HG02885 (cell line): ENCODE results near the gene SEZ6L2.
"Not testable (repeated sequence)": the region's sequence is repeated elsewhere in the genome, so short reads cannot be mapped to it uniquely, and the experiment has no call there.

Source experiments
- ATAC-seq: cut with Tn5 transposase; IDR thresholded peaks from one replicate; pipeline ENCODE4 v1.9.1; 2021; ENCODE audit warnings: mild to moderate bottlenecking; ENCODE audit not compliant: unreplicated experiment, poor library complexity

Gene SEZ6L2

GRCh38 chr16:29891525-29892457 lies 7.6 kb downstream of the SEZ6L2 start:
- ATAC-seq, result no peak

GRCh38 chr16:29889372-29889771 lies 10.0 kb downstream of the SEZ6L2 start:
- not testable (repeated sequence) for ATAC-seq

DNA sequence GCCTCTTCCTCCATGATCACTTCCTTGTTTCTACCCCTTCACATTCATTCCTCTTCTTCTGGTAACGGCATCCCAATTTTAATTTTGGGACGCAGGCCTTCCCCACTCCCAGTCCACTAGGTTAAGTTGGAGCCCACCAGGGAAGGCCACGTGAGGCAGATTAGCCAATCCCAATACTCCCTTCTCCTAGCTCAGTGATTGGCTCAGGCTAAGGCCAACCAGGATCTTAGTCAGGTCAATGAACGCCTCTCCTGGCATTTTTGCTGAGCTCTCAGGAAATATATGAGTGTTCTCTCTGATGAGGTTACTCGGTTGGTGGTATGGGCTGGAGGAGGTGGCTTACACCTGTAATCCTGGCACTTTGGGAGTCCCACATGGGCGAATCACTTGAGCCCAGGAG lies 15.4 kb downstream of the SEZ6L2 start:
- ATAC-seq, result no peak

GRCh38 chr16:29881050-29881449 lies 18.3 kb downstream of the SEZ6L2 start:
- ATAC-seq, result no peak

DNA sequence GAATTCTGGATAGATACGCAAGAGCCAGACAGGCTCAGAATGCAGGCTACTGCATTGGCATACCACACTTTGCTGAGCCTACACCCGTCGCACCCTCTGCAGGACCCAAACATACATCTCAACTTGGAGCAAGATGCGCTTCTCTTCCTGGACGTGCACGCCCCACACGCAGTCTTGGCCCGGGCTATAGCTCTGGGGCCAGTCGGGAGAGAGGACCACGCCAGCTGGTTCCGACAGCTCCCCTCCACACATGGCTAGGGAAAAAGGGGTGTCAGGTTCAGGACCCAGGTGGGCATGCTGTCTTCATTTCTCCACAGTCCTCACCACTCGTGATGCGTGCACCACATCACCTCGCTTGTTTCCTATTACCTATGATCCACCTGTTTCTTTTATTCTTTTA lies 21.2 kb downstream of the SEZ6L2 start:
- no peak for ATAC-seq

DNA sequence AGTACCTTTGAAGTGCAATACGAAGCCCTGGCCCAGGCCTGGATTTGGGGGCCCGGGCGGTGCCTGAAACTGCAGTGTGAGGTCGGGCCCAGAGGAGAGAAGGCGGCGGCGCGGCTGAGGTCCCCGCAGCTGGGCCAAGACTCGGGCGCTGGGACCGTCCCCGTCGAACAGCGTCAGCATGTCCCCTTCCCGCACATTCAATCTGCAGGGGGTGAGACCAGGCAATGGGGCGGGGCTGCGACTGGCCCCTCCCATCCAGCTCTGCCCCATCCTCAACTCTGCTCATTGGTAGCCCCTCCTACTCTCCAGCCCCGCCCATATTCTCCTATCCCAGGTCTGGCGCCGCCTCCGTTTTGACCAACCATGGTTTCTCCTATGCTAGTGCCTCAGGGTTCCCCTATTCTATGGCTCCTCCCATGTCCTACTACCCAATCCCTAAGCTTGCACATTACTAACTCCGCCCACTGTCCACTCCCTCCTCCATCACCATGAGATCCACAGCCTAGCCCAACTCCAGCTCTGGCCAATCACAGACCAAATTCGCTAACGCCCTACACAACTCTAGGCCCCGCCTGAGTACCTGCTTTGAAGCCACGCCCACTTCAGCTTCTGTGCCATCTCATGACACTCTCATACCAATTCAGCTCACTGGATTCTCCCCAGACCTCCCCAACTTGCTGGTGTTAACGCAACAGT lies 21.9 kb downstream of the SEZ6L2 start:
- no peak for ATAC-seq

- no peak for ATAC-seq
Measured at GRCh38 chr16:29876594-29877249, 22.6 kb downstream of the SEZ6L2 start.

- no peak for ATAC-seq
Measured at GRCh38 chr16:29876217-29876593, 23.1 kb downstream of the SEZ6L2 start.

- ATAC-seq, result no peak
Measured at GRCh38 chr16:29875206-29875605, 24.1 kb downstream of the SEZ6L2 start.

DNA sequence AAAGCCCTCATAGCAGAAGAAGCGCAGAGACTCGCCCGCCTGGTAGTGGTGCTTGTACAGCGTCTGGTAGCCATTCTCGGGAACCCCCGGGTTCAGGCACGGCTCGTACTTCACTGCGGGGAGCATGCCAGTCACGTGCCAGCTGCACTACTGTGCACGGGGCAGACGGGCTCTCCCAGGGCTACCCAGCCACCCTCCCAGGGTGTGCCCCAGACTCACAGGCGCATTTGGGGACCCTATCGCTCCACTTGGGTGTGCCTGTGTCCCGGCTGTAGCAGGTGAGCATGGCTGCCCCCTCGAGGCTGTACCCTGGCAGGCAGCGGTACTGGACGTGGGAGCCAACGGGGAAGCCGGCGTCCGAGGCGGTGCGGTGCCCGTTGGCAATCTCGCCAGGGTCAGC lies 26.0 kb downstream of the SEZ6L2 start:
- ATAC-seq, result no peak

GRCh38 chr16:29871822-29872546 lies 27.4 kb downstream of the SEZ6L2 start:
- ATAC-seq, result no peak

GRCh38 chr16:29869067-29869466 lies 30.3 kb downstream of the SEZ6L2 start:
- ATAC-seq, result not testable (repeated sequence)

DNA sequence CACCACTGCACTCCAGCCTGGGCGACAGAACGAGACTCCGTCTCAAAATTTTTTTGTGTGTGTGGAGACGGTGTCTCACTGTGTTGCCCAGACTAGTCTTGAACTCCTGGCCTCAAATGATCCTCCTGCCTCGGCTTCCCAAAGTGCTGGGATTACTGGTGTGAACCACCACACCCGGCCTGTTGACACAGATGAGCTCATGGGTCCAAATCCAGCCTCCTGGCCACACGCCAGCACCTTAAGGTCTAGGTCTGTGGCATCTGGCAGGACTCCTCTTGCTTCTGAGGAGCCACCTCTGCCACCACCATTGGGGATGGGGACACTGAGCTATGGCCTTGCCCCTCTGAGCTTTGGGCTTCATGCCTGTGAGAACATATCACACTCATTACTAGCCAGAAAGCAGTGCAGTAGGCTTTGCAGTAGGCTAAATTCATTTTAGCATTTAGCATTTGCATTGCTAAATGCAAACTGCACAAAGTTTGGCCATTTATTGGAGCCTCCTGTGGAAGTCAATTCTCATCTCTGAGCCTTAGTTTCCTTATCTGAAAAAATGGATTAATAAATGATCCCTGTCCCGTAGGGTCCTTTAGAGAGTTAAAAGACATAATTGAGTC lies 30.8 kb downstream of the SEZ6L2 start:
- ATAC-seq, result no peak

DNA sequence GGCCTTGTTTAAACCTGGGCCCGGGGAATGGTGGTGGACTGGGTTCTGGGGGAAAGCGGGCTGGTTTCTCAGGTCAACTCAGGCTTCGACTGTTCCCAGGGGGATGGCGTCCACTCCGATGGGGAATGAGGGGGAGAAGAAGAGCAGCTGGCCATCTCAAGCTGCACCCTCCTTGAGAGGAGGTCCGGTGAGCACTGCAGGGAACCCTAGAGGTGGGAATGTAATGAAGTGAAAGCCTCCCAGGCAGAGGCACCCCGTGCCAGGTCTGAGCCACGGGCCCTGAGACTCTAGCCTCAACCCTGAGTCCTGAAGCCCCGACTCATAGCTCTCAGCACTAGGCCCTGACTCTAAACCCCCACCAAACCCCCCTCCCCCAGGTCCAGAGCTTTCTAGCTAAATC lies 35.1 kb downstream of the SEZ6L2 start:
- ATAC-seq, result no peak

DNA sequence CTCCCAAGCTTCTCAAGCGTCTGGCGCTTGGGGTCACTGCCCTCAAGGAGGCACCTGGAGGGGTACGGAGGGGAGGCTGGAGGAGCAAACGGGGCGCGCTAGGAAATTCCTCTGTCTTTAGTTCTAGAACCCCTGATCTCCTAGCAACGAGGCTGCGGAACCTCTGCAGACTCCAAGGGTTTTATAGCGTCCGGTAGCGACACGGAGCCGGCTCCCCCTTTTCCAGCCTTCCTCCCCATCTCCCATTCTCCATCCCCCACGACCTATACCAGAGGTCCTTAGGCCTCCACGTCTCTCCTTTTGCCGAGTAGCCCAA lies 35.7 kb downstream of the SEZ6L2 start:
- ATAC-seq, result no peak

DNA sequence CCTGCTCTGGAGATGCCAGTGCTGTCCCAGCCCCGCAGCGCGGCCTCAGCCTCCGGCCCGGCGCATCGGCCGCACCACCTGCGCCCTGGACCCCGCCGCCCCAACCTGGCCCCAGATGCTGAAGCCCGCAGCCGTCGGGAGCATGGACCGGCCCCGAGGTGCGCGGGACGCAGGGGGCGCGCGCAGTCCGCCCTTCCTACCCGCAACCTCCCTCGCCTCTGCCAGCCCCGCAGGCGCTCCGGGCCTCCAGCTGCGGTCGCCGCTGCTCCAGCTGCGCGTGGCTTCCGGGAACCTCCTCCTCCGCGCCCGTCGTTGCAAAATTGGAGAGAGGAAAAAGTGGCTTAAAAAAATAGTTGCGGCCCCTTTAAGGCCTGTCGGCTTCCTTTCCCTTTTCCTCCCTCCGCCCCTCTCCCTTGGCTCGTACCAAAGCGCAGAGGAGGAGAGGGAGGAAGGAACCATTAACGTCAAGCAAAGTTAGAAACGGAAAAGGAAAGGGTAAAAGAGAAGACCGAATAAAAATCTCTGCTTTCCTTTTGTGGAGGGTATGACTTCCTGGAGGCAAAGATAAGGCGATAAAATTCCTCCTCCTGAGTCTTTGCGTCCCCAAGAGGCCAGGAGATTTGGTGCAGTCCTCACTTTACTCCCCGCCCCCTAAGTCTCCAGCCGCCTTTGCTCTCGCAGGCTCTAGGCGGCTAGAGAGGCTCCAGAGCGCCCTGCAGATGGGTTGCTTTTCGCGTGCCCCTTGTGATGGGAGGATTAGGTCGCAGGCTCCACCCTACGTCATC lies 36.3 kb downstream of the SEZ6L2 start, which contains the start of gene CDIPT:
CDIPT (minus strand) TSS at position 343 of the 785 bp plus-strand sequence. CDS start 369 bp downstream, outside the sequence.
- peak; percentile 93 for ATAC-seq

- ATAC-seq, result no peak
Measured at GRCh38 chr16:29862383-29862883, 36.9 kb downstream of the SEZ6L2 start.

GRCh38 chr16:29860218-29860617 lies 39.1 kb downstream of the SEZ6L2 start:
- ATAC-seq, result no peak

DNA sequence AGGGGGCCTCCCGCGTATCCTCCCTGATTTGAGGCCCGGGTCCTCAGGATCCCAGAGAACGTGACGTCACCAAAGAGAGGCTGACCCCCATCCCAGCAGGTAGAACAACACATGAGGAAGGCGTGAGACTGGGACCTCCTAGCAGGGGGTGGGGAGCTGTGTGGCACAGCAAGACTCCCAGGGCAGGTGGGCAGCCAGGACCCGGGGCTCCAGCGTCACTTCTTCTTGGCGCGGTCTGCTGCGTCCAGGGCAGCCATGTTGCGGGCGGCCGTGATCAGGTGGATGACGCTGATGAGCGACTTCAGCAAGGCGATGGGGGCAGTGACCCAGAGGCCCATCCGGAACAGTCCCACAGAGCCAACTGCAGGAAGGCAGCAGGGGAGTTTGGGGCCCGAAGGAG lies 40.4 kb downstream of the SEZ6L2 start:
- ATAC-seq, result no peak
